22Rv1 (cell line): Measurements from ENCODE around the gene GTF2IRD1.

Source experiments
- ZFX ChIP-seq: fragments of 450-650 bp; IDR thresholded peaks from 2 replicates; pipeline ENCODE4 v1.6.1; 2017; ENCODE audit warnings: antibody characterized with exemption, borderline replicate concordance
- TF ChIP-seq, protein P1 (sequence below): fragments of 450-650 bp; IDR thresholded peaks from 2 replicates; pipeline ENCODE4 v1.5.1; 2017; ENCODE audit warnings: mild to moderate bottlenecking

DNA sequence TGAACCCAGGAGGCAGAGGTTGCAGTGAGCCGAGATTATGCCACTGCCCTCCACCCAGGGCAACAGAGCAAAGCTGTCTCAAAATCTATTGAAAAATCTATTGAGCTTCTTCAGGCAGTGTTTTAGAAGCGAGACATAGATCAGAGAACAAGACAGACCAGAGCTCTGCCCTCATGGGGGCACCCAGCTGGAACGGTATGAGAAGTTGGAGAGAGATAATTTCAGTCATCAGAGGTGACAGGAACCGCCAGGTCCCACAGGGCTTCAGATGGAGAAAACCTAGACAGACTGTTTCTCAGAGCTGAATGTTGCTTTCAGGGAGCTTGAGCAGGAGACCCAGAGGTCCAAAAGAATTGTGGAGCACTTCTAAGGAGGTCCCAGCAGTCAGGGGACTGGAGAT, 14.2 kb upstream of the GTF2IRD1 start:
- TF ChIP-seq, protein P1, sequence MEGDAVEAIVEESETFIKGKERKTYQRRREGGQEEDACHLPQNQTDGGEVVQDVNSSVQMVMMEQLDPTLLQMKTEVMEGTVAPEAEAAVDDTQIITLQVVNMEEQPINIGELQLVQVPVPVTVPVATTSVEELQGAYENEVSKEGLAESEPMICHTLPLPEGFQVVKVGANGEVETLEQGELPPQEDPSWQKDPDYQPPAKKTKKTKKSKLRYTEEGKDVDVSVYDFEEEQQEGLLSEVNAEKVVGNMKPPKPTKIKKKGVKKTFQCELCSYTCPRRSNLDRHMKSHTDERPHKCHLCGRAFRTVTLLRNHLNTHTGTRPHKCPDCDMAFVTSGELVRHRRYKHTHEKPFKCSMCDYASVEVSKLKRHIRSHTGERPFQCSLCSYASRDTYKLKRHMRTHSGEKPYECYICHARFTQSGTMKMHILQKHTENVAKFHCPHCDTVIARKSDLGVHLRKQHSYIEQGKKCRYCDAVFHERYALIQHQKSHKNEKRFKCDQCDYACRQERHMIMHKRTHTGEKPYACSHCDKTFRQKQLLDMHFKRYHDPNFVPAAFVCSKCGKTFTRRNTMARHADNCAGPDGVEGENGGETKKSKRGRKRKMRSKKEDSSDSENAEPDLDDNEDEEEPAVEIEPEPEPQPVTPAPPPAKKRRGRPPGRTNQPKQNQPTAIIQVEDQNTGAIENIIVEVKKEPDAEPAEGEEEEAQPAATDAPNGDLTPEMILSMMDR, result no peak
- TF ChIP-seq ZFX, result no peak
